H1 (cell line): ENCODE results near the gene MUC4. TPM values are rescaled to one million over a fixed set of nuclear protein-coding genes. Genes with fewer than 3 reads are reported as not detected.

Experiments used
- CTCF ChIA-PET: fragments of 300-600 bp; sonication (Branson Sonifier 250); formaldehyde crosslinking; loops from one replicate; lab custom pipeline; 2021; ENCODE audit not compliant: partially characterized antibody; lab: Charles Lee
- POLR2A ChIA-PET: fragments of 300-600 bp; sonication (Branson Sonifier 250); formaldehyde crosslinking; loops from one replicate; lab custom pipeline; 2021; ENCODE audit warnings: inconsistent platforms; ENCODE audit not compliant: partially characterized antibody; lab: Charles Lee
- DNase-seq, 2 experiments: peaks; one replicate each; pipeline versions ENCODE4 v3.0.0 to v3.0.0-alpha.2; 2010 to 2022; ENCODE audit warnings: low spot score in 2 of 2, low read depth in 1 of 2, mixed read lengths in 1 of 2
- FAIRE-seq: peaks from 2 replicates; lab custom pipeline; 2011; peaks lifted over from hg19 to GRCh38; lab: Jason Lieb, UNC
- H2AFZ ChIP-seq: 2 replicates; pipeline ENCODE4 v1.8.1; 2012; ENCODE audit warnings: low read length, inconsistent platforms
- H2AK5ac ChIP-seq: 2 replicates; pipeline ENCODE4 v1.6.1; 2013; ENCODE audit warnings: low read depth, low read length
- H2BK120ac ChIP-seq: replicated peaks from 2 replicates; pipeline ENCODE3; 2013; ENCODE audit warnings: low read depth, low read length, inconsistent platforms
- H2BK12ac ChIP-seq: 2 replicates; pipeline ENCODE4 v1.6.1; 2013; ENCODE audit warnings: low read depth, low read length
- H2BK15ac ChIP-seq: 2 replicates; pipeline ENCODE4 v1.6.1; 2013; ENCODE audit warnings: low read length
- H2BK20ac ChIP-seq: 2 replicates; pipeline ENCODE4 v1.6.1; 2013; ENCODE audit warnings: low read length
- H2BK5ac ChIP-seq: 2 replicates; pipeline ENCODE4 v1.6.1; 2013; ENCODE audit warnings: low read depth, low read length
- H3K14ac ChIP-seq: 2 replicates; pipeline ENCODE4 v1.6.1; 2013; ENCODE audit warnings: inconsistent platforms; ENCODE audit not compliant: insufficient read length
- H3K18ac ChIP-seq: 2 replicates; pipeline ENCODE4 v1.6.1; 2013; ENCODE audit warnings: low read length; ENCODE audit errors: extremely low read depth
- H3K23ac ChIP-seq: 2 replicates; pipeline ENCODE4 v1.6.1; 2013; ENCODE audit warnings: inconsistent platforms; ENCODE audit not compliant: insufficient read length
- H3K23me2 ChIP-seq: 2 replicates; pipeline ENCODE4 v1.6.1; 2013; ENCODE audit warnings: low read depth, low read length
- H3K27ac ChIP-seq: 2 replicates; pipeline ENCODE4 v1.6.1; 2011; ENCODE audit warnings: low read depth, low read length, inconsistent platforms
- H3K27me3 ChIP-seq, 4 experiments: replicated peaks in 1 of 4; 1 replicate in 1 of 4; 2 replicates in 3 of 4; pipeline versions ENCODE4 v1.6.1 to v1.8.1; 2011 to 2013; ENCODE audit warnings: low read length in 3 of 4, mild to moderate bottlenecking in 3 of 4, inconsistent platforms in 2 of 4, mixed read lengths in 2 of 4, moderate library complexity in 1 of 4; ENCODE audit not compliant: control insufficient read depth in 3 of 4, insufficient read depth in 3 of 4; ENCODE audit errors: extremely low read depth in 1 of 4
- H3K36me3 ChIP-seq, 4 experiments: 2 replicates each; pipeline versions ENCODE4 v1.6.1 to v1.8.1; 2011 to 2013; ENCODE audit warnings: mild to moderate bottlenecking in 4 of 4, low read length in 3 of 4, moderate library complexity in 2 of 4, control low read depth in 1 of 4, inconsistent platforms in 1 of 4; ENCODE audit not compliant: insufficient read depth in 4 of 4, control insufficient read depth in 2 of 4
- H3K4ac ChIP-seq: replicated peaks from 2 replicates; pipeline ENCODE3; 2013; ENCODE audit warnings: low read length, low read depth, mixed read lengths, inconsistent platforms; ENCODE audit not compliant: insufficient read length
- H3K4me1 ChIP-seq, 4 experiments: replicated peaks in 1 of 4; 1 replicate in 1 of 4; 2 replicates in 3 of 4; pipeline versions ENCODE4 v1.6.1 to v1.8.1; 2011 to 2013; ENCODE audit warnings: low read length in 3 of 4, inconsistent platforms in 2 of 4, mixed read lengths in 1 of 4; ENCODE audit not compliant: insufficient read depth in 4 of 4, control insufficient read depth in 3 of 4
- H3K4me2 ChIP-seq, 2 experiments: 2 replicates each; pipeline versions ENCODE4 v1.6.1 to v1.8.1; 2011 to 2013; ENCODE audit warnings: low read depth in 2 of 2, low read length in 2 of 2, control low read depth in 1 of 2, inconsistent platforms in 1 of 2, mild to moderate bottlenecking in 1 of 2; ENCODE audit not compliant: insufficient read depth in 1 of 2
- H3K4me3 ChIP-seq, 4 experiments: fragments of 200-600, 300-600 bp in 1 of 4; sonication (generic), shearing (Covaris generic), sonication (Bioruptor Twin) in 1 of 4; 2 replicates each; pipeline versions ENCODE4 v1.5.1 to v1.8.1; 2011 to 2016; ENCODE audit warnings: low read length in 4 of 4, low read depth in 3 of 4, control low read depth in 2 of 4, inconsistent platforms in 2 of 4, mild to moderate bottlenecking in 2 of 4, mixed read lengths in 1 of 4, moderate library complexity in 1 of 4; ENCODE audit not compliant: insufficient read depth in 2 of 4; ENCODE audit errors: extremely low read depth in 1 of 4
- H3K56ac ChIP-seq: replicated peaks from 2 replicates; pipeline ENCODE3; 2013; ENCODE audit warnings: low read depth, mild to moderate bottlenecking, mixed read lengths, low read length, inconsistent platforms; ENCODE audit not compliant: insufficient read length
- H3K79me1 ChIP-seq: 2 replicates; pipeline ENCODE4 v1.6.1; 2013; ENCODE audit warnings: low read depth, low read length, control low read depth
- H3K79me2 ChIP-seq, 2 experiments: 2 replicates each; pipeline versions ENCODE4 v1.6.1 to v1.8.1; 2012 to 2013; ENCODE audit warnings: low read length in 2 of 2, mild to moderate bottlenecking in 2 of 2, inconsistent platforms in 1 of 2; ENCODE audit not compliant: insufficient read depth in 2 of 2, control insufficient read depth in 1 of 2
- H3K9ac ChIP-seq, 4 experiments: replicated peaks in 1 of 4; 1 replicate in 1 of 4; 2 replicates in 3 of 4; pipeline versions ENCODE4 v1.6.1 to v1.8.1; 2011 to 2013; ENCODE audit warnings: low read depth in 3 of 4, low read length in 3 of 4, control low read depth in 2 of 4, mild to moderate bottlenecking in 2 of 4, moderate library complexity in 2 of 4, inconsistent platforms in 1 of 4; ENCODE audit errors: extremely low read depth in 1 of 4
- H3K9me3 ChIP-seq, 2 experiments: 2 replicates each; pipeline versions ENCODE4 v1.6.1 to v1.8.1; 2012 to 2013; ENCODE audit warnings: mild to moderate bottlenecking in 2 of 2, moderate library complexity in 2 of 2, control low read depth in 1 of 2, inconsistent platforms in 1 of 2, low read depth in 1 of 2, low read length in 1 of 2, mixed read lengths in 1 of 2; ENCODE audit not compliant: insufficient read depth in 2 of 2
- H4K20me1 ChIP-seq, 2 experiments: replicated peaks in 1 of 2; 2 replicates each; pipeline versions ENCODE3 to v1.8.1; 2011 to 2013; ENCODE audit warnings: inconsistent platforms in 2 of 2, low read length in 2 of 2, mild to moderate bottlenecking in 1 of 2; ENCODE audit not compliant: insufficient read depth in 2 of 2, control insufficient read depth in 1 of 2
- H4K5ac ChIP-seq: 2 replicates; pipeline ENCODE4 v1.6.1; 2013; ENCODE audit warnings: low read length, low read depth, mixed read lengths, inconsistent platforms; ENCODE audit not compliant: insufficient read length
- H4K8ac ChIP-seq: 2 replicates; pipeline ENCODE4 v1.8.0; 2013; ENCODE audit warnings: mild to moderate bottlenecking, moderate library complexity, low read length, inconsistent platforms; ENCODE audit not compliant: insufficient read depth; ENCODE audit errors: extremely low read depth
- H4K91ac ChIP-seq: replicated peaks from 2 replicates; pipeline ENCODE3; 2013; ENCODE audit warnings: low read length, mixed read lengths, inconsistent platforms; ENCODE audit not compliant: insufficient read length
- ATF2 ChIP-seq: IDR thresholded peaks from 2 replicates; pipeline ENCODE4 v1.6.1; 2012; ENCODE audit warnings: low read length, inconsistent platforms
- CHD1 ChIP-seq: IDR thresholded peaks from 2 replicates; pipeline ENCODE4 v1.6.1; 2012; ENCODE audit warnings: low read depth, low read length, improper control_type of control experiment
- E2F6 ChIP-seq: IDR thresholded peaks from 2 replicates; pipeline ENCODE4 v1.6.1; 2012; ENCODE audit warnings: inconsistent platforms
- JUND ChIP-seq: IDR thresholded peaks from 2 replicates; pipeline ENCODE4 v1.6.1; 2011; ENCODE audit warnings: mild to moderate bottlenecking, improper control_type of control experiment, low read length
- NANOG ChIP-seq: IDR thresholded peaks from 2 replicates; pipeline ENCODE4 v1.6.1; 2011; ENCODE audit warnings: low read length, low read depth, mild to moderate bottlenecking, inconsistent platforms; ENCODE audit not compliant: insufficient read depth, poor library complexity, severe bottlenecking
- SIN3A ChIP-seq, 2 experiments: IDR thresholded peaks in 1 of 2; conservative IDR thresholded peaks in 1 of 2; 2 replicates each; pipeline ENCODE4 v1.6.1; 2011 to 2012; ENCODE audit warnings: low read length in 2 of 2, improper control_type of control experiment in 1 of 2, low read depth in 1 of 2, mild to moderate bottlenecking in 1 of 2
- SRF ChIP-seq: IDR thresholded peaks from 2 replicates; pipeline ENCODE4 v1.6.1; 2011; ENCODE audit warnings: mild to moderate bottlenecking, low read depth, low read length, moderate library complexity
- TAF1 ChIP-seq: IDR thresholded peaks from 2 replicates; pipeline ENCODE4 v1.6.1; 2011; ENCODE audit warnings: mild to moderate bottlenecking, low read depth, low read length
- TAF7 ChIP-seq: optimal IDR thresholded peaks from 2 replicates; pipeline ENCODE3; 2011; ENCODE audit warnings: low read depth, mild to moderate bottlenecking, inconsistent platforms, low read length, moderate library complexity, borderline replicate concordance
- YY1 ChIP-seq: IDR thresholded peaks from 2 replicates; pipeline ENCODE4 v1.6.1; 2011; ENCODE audit warnings: low read depth, mild to moderate bottlenecking, low read length
- WGBS, 2 experiments: shearing (Covaris generic) in 1 of 2; methylation state at CpG; one replicate each; pipeline versions ENCODE4 v1.1.6 to v1.1.7; 2013 to 2015; ENCODE audit warnings: low lambda C conversion rate in 2 of 2, mixed read lengths in 2 of 2, inconsistent platforms in 1 of 2, low coverage in 1 of 2, missing lambda C conversion rate in 1 of 2; ENCODE audit not compliant: insufficient replicate concordance in 2 of 2, insufficient coverage in 1 of 2, insufficient read length in 1 of 2; ENCODE audit errors: extremely low coverage in 1 of 2, missing lambda C conversion rate in 1 of 2; 5-methylcytosine and 5-hydroxymethylcytosine counted together
- polyA plus RNA-seq, 7 experiments: library from polyadenylated mRNA; depleted of rRNA in 3 of 7; stranded (reverse) in 5 of 7; unstranded in 2 of 7; fragments of >200 nt in 5 of 7; fragments of 200-250 nt in 2 of 7; gene quantifications; 1 replicate in 5 of 7; 2 replicates in 1 of 7; 4 replicates in 1 of 7; pipeline versions ENCODE4 v1.2.1 to v1.2.3, GENCODE V29; 2011 to 2013; ENCODE audit warnings: missing spikeins in 2 of 7, mixed read lengths in 2 of 7
- total RNA-seq: library from RNA; stranded (reverse); fragmentation: NEBNext Ultra II Directional; extraction: Animal tissue kit (Norgen Biotek cat#: 25700); gene quantifications from 2 replicates; pipeline ENCODE4 v1.2.1, GENCODE V29; 2021

MUC4 gene
- total and polyA plus RNA-seq, 2 of the 8 experiments (the other 6 are each of a cell fraction or from before 2014, with no cell fraction given), result 0.89 to 2.0 TPM

GRCh38 chr3:195752546-195753331, 59.0 kb downstream of the MUC4 start:
- H3K4me1 ChIP-seq, result peaks cover 0 to 10% (median 5%) of the 10 kb centered on the region in 4 experiments; a peak in 3 of 7 replicates
- H2AK5ac ChIP-seq, result no peak overlapping the region
- no peak overlapping the region for H4K8ac ChIP-seq
- no peak overlapping the region for H2AFZ ChIP-seq
- no peaks in the 10 kb centered on the region for H3K79me2 ChIP-seq
- CTCF ChIA-PET, result interaction anchor here (1.0 to 3.8 kb wide), 2 partner anchors 10 to 98 kb away, joined by 3 to 18 read pairs; no protein-coding TSS in a partner anchor
- H2BK15ac ChIP-seq, result no peak overlapping the region
- no peak overlapping the region for H4K5ac ChIP-seq
- no peak overlapping the region for H2BK5ac ChIP-seq
- H3K4me3 ChIP-seq, result no peak overlapping the region
- H3K23me2 ChIP-seq, result no peaks in the 10 kb centered on the region
- WGBS, 2 experiments, result 92% methylated on average over 22 of the region's 26 CpGs; no CpG with 5 or more reads in 1 of the 2 experiments
- no peaks in the 10 kb centered on the region for H3K9me3 ChIP-seq
- H3K79me1 ChIP-seq, result no peaks in the 10 kb centered on the region
- H3K9ac ChIP-seq, result no peak overlapping the region
- POLR2A ChIA-PET, result no interaction called here
- no peak overlapping the region for H3K56ac ChIP-seq
- H3K36me3 ChIP-seq, result no peaks in the 10 kb centered on the region
- no peak overlapping the region for H3K27ac ChIP-seq
- H2BK20ac ChIP-seq, result no peak overlapping the region
- H4K20me1 ChIP-seq, result no peaks in the 10 kb centered on the region
- peak overlapping the region; percentile 30 for H4K91ac ChIP-seq
- no peak for FAIRE-seq
- no peak overlapping the region for H2BK12ac ChIP-seq
- no peak overlapping the region for H3K18ac ChIP-seq
- no peak overlapping the region for H3K4me2 ChIP-seq
- no peak overlapping the region for H2BK120ac ChIP-seq
- H3K23ac ChIP-seq, result no peak overlapping the region
- H3K27me3 ChIP-seq, result peaks cover 0 to 8% (median 6%) of the 10 kb centered on the region in 4 experiments; a peak in 6 of 7 replicates
- no peak for DNase-seq
- H3K14ac ChIP-seq, result no peak overlapping the region
- H3K4ac ChIP-seq, result no peak overlapping the region
- no peak for TF ChIP-seq E2F6
- no peak for TF ChIP-seq TAF1
- TF ChIP-seq JUND, result no peak
- no peak for TF ChIP-seq NANOG
- no peak for TF ChIP-seq SRF
- TF ChIP-seq TAF7, result no peak
- TF ChIP-seq SIN3A (conservative IDR thresholded peaks at IDR 0.05 in 1 of 2, IDR thresholded peaks at IDR 0.05 in 1 of 2; ENCODE audit: low read depth in 1 of 2, low read length in 2 of 2), result no peak
- no peak for TF ChIP-seq YY1
- no peak for TF ChIP-seq ATF2
- TF ChIP-seq CHD1, result no peak
